ENCODE results near the gene SLC25A43.
"Not testable (repeated sequence)": the region's sequence is repeated elsewhere in the genome, so short reads cannot be mapped to it uniquely, and the experiment has no call there.

Gene SLC25A43

GRCh38 chrX:119381349-119381944, 17.7 kb upstream of the SLC25A43 start:
- no peak for ATAC-seq
- no peak for TF ChIP-seq ZNF8 (CRISPR knock-in tag; IDR thresholded peaks at IDR 0.05)
- no peak for TF ChIP-seq TOX (CRISPR knock-in tag; IDR thresholded peaks at IDR 0.05; ENCODE audit: borderline replicate concordance)
- TF ChIP-seq ESRRG (CRISPR knock-in tag; IDR thresholded peaks at IDR 0.05) = no peak
- no peak for TF ChIP-seq SNAI2 (CRISPR knock-in tag; IDR thresholded peaks at IDR 0.05)
- TF ChIP-seq GLIS3 (CRISPR knock-in tag; IDR thresholded peaks at IDR 0.05) = no peak
- TF ChIP-seq CSDC2 (CRISPR knock-in tag; IDR thresholded peaks at IDR 0.05) = no peak
- no peak for TF ChIP-seq ZFP3 (CRISPR knock-in tag; IDR thresholded peaks at IDR 0.05)
- TF ChIP-seq POU6F1 (CRISPR knock-in tag; IDR thresholded peaks at IDR 0.05; ENCODE audit: borderline replicate concordance, low read depth) = no peak
- TF ChIP-seq, protein P1, sequence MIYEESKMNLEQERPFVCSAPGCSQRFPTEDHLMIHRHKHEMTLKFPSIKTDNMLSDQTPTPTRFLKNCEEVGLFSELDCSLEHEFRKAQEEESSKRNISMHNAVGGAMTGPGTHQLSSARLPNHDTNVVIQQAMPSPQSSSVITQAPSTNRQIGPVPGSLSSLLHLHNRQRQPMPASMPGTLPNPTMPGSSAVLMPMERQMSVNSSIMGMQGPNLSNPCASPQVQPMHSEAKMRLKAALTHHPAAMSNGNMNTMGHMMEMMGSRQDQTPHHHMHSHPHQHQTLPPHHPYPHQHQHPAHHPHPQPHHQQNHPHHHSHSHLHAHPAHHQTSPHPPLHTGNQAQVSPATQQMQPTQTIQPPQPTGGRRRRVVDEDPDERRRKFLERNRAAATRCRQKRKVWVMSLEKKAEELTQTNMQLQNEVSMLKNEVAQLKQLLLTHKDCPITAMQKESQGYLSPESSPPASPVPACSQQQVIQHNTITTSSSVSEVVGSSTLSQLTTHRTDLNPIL (CRISPR knock-in tag; IDR thresholded peaks at IDR 0.05; ENCODE audit: low read depth) = no peak
- no peak for TF ChIP-seq ZC3H10 (CRISPR knock-in tag; IDR thresholded peaks at IDR 0.05)
- TF ChIP-seq ZNF565 (CRISPR knock-in tag; conservative IDR thresholded peaks at IDR 0.05; ENCODE audit: low read depth) = no peak
- TF ChIP-seq, protein P2, sequence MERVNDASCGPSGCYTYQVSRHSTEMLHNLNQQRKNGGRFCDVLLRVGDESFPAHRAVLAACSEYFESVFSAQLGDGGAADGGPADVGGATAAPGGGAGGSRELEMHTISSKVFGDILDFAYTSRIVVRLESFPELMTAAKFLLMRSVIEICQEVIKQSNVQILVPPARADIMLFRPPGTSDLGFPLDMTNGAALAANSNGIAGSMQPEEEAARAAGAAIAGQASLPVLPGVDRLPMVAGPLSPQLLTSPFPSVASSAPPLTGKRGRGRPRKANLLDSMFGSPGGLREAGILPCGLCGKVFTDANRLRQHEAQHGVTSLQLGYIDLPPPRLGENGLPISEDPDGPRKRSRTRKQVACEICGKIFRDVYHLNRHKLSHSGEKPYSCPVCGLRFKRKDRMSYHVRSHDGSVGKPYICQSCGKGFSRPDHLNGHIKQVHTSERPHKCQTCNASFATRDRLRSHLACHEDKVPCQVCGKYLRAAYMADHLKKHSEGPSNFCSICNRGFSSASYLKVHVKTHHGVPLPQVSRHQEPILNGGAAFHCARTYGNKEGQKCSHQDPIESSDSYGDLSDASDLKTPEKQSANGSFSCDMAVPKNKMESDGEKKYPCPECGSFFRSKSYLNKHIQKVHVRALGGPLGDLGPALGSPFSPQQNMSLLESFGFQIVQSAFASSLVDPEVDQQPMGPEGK (CRISPR knock-in tag; IDR thresholded peaks at IDR 0.05; ENCODE audit: borderline replicate concordance) = no peak
- no peak for TF ChIP-seq TCF4 (CRISPR knock-in tag; IDR thresholded peaks at IDR 0.05; ENCODE audit: borderline replicate concordance)
- no peak for TF ChIP-seq BACH2 (CRISPR knock-in tag; IDR thresholded peaks at IDR 0.05; ENCODE audit: borderline replicate concordance)
- no peak for TF ChIP-seq ARNTL (CRISPR knock-in tag; IDR thresholded peaks at IDR 0.05; ENCODE audit: borderline replicate concordance, low read depth)
- no peak for TF ChIP-seq ZFP30 (CRISPR knock-in tag; IDR thresholded peaks at IDR 0.05)
- TF ChIP-seq CSRNP3 (CRISPR knock-in tag; IDR thresholded peaks at IDR 0.05) = no peak

- no peak for TF ChIP-seq PPARA (CRISPR knock-in tag; IDR thresholded peaks at IDR 0.05; ENCODE audit: borderline replicate concordance)
- no peak for TF ChIP-seq ZFP30 (CRISPR knock-in tag; IDR thresholded peaks at IDR 0.05)
- no peak for TF ChIP-seq ZFP3 (CRISPR knock-in tag; IDR thresholded peaks at IDR 0.05)
- TF ChIP-seq TCF4 (CRISPR knock-in tag; IDR thresholded peaks at IDR 0.05; ENCODE audit: borderline replicate concordance) = no peak
- TF ChIP-seq ESRRG (CRISPR knock-in tag; IDR thresholded peaks at IDR 0.05) = no peak
- no peak for TF ChIP-seq TOX (CRISPR knock-in tag; IDR thresholded peaks at IDR 0.05; ENCODE audit: borderline replicate concordance)
- no peak for TF ChIP-seq GLIS3 (CRISPR knock-in tag; IDR thresholded peaks at IDR 0.05)
- ATAC-seq = no peak
Observed at GRCh38 chrX:119382606-119383005, 16.5 kb upstream of the SLC25A43 start.

DNA sequence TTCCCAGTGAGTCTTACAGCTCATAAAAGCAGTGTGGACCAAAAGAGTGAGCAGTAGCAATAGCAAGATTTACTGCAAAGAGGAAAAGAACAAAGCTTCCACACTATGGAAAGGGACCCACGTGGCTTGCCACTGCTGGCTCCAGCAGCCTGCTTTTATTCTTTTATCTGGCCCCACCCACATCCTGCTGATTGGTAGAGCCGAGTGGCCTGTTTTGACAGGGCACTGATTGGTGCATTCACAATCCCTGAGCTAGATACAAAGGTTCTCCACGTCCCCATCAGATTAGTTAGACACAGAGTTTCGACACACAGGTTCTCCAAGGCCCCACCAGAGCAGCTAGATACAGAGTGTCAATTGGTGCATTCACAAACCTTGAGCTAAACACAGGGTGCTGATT, 12.5 kb upstream of the SLC25A43 start:
- not testable (repeated sequence) for ATAC-seq

- ATAC-seq = not testable (repeated sequence)
Observed at GRCh38 chrX:119387426-119387825, 11.7 kb upstream of the SLC25A43 start.

GRCh38 chrX:119389214-119389613, 9.9 kb upstream of the SLC25A43 start:
- no peak for TF ChIP-seq TCF4 (CRISPR knock-in tag; IDR thresholded peaks at IDR 0.05; ENCODE audit: borderline replicate concordance)
- no peak for TF ChIP-seq CSRNP3 (CRISPR knock-in tag; IDR thresholded peaks at IDR 0.05)
- TF ChIP-seq CSDC2 (CRISPR knock-in tag; IDR thresholded peaks at IDR 0.05) = no peak
- no peak for TF ChIP-seq ZNF70 (CRISPR knock-in tag; IDR thresholded peaks at IDR 0.05)
- TF ChIP-seq TOX (CRISPR knock-in tag; IDR thresholded peaks at IDR 0.05; ENCODE audit: borderline replicate concordance) = no peak
- TF ChIP-seq RARB (CRISPR knock-in tag; IDR thresholded peaks at IDR 0.05) = no peak
- TF ChIP-seq ZFP3 (CRISPR knock-in tag; IDR thresholded peaks at IDR 0.05) = no peak
- ATAC-seq = no peak
